Astrocyte (in vitro differentiated cells and primary cell): ENCODE results near the gene TMEM270.

Experiments used
- EZH2 ChIP-seq: IDR thresholded peaks from 2 replicates; pipeline ENCODE4 v1.6.1; 2012; ENCODE audit warnings: mild to moderate bottlenecking, low read length, inconsistent platforms; ENCODE audit not compliant: insufficient read depth
- TF ChIP-seq, protein P1 (sequence below): IDR thresholded peaks from 2 replicates; pipeline ENCODE4 v1.5.1; 2011; ENCODE audit warnings: low read depth, mild to moderate bottlenecking, inconsistent platforms, low read length, moderate library complexity; ENCODE audit not compliant: insufficient read depth

DNA sequence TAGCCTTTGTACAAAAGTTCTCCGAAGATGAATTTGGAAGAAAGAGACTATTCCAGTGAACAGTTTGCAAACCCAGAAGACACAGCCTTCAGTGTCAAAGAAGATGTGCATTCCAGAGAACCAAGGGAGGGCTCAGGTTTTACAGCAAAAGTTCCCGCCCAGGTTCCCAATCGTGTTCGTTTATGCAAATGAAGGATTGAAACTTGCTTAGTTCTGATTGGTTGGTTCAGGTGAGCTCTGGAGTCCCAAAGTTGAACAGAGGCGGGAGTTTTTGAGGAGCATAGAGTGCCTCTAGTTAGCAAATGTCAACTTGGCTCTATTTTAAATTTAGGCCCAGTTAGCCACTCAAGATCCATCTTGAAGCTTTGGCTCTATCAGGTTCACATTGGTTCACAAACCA lies 51.3 kb downstream of the TMEM270 start:
- TF ChIP-seq, protein P1, sequence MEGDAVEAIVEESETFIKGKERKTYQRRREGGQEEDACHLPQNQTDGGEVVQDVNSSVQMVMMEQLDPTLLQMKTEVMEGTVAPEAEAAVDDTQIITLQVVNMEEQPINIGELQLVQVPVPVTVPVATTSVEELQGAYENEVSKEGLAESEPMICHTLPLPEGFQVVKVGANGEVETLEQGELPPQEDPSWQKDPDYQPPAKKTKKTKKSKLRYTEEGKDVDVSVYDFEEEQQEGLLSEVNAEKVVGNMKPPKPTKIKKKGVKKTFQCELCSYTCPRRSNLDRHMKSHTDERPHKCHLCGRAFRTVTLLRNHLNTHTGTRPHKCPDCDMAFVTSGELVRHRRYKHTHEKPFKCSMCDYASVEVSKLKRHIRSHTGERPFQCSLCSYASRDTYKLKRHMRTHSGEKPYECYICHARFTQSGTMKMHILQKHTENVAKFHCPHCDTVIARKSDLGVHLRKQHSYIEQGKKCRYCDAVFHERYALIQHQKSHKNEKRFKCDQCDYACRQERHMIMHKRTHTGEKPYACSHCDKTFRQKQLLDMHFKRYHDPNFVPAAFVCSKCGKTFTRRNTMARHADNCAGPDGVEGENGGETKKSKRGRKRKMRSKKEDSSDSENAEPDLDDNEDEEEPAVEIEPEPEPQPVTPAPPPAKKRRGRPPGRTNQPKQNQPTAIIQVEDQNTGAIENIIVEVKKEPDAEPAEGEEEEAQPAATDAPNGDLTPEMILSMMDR = no peak
- TF ChIP-seq EZH2 = no peak
